HepG2 (cell line): ENCODE data around the gene SPDYE5. TPM values are rescaled to one million over a fixed set of nuclear protein-coding genes. Genes with fewer than 3 reads are reported as not detected.

Experiments
- ATAC-seq: fragments of 200-7000 bp; cut with Tn5 transposase; 3 replicates; pipeline ENCODE4 v1.9.1; 2020; ENCODE audit warnings: mild to moderate bottlenecking, moderate library complexity
- BruUV-seq: library from RNA; stranded (reverse); fragments of 400-500 nt; replicated peaks from 2 replicates; lab custom pipeline; 2021; lab: Mats Ljungman, UMichigan
- CTCF ChIA-PET: fragments of 300-600 bp; formaldehyde crosslinking; extraction: SDS; loops from one replicate; lab custom pipeline; 2021; ENCODE audit warnings: low total read pairs, inconsistent platforms, low intra/inter-chr PET ratio; lab: Yijun Ruan, JAX
- POLR2A ChIA-PET: fragments of 350-600 bp; sonication (Branson Sonifier 250); formaldehyde crosslinking; loops from one replicate; lab custom pipeline; 2020; ENCODE audit warnings: antibody characterized with exemption, inconsistent platforms; lab: Yijun Ruan, JAX
- DNase-seq: peaks from one replicate; pipeline ENCODE4 v3.0.0-alpha.2; 2015; ENCODE audit warnings: low spot score
- FAIRE-seq: peaks from 3 replicates; lab custom pipeline; 2011; peaks lifted over from hg19 to GRCh38; lab: Jason Lieb, UNC
- H2AFZ ChIP-seq: one replicate; pipeline ENCODE4 v1.6.1; 2011; ENCODE audit warnings: low read length, inconsistent platforms
- H3K27ac ChIP-seq: fragments of 300-600 bp; 3 replicates; pipeline ENCODE4 v1.8.0; 2011; ENCODE audit warnings: mixed run types, mild to moderate bottlenecking, mixed read lengths, low read length, inconsistent platforms; ENCODE audit not compliant: insufficient read depth; ENCODE audit errors: extremely low read length
- H3K27me3 ChIP-seq, 2 experiments: fragments of 200-600 bp in 1 of 2; 2 replicates in 1 of 2; 3 replicates in 1 of 2; pipeline versions ENCODE4 v1.6.0 to v1.8.0; 2011; ENCODE audit warnings: low read length in 2 of 2, mild to moderate bottlenecking in 2 of 2, moderate library complexity in 2 of 2, inconsistent platforms in 1 of 2; ENCODE audit not compliant: insufficient read depth in 2 of 2, control insufficient read depth in 1 of 2
- H3K36me3 ChIP-seq, 2 experiments: fragments of 200-600 bp in 1 of 2; replicated peaks in 1 of 2; 2 replicates in 1 of 2; 3 replicates in 1 of 2; pipeline versions ENCODE4 v1.5.1 to v1.8.0; 2011; ENCODE audit warnings: low read length in 2 of 2, inconsistent platforms in 1 of 2; ENCODE audit not compliant: insufficient read depth in 2 of 2, control insufficient read depth in 1 of 2
- H3K4me1 ChIP-seq: 2 replicates; pipeline ENCODE4 v1.5.1; 2012; ENCODE audit warnings: low read length, inconsistent platforms; ENCODE audit not compliant: insufficient read depth
- H3K4me2 ChIP-seq: 2 replicates; pipeline ENCODE4 v1.6.0; 2011; ENCODE audit warnings: low read depth, low read length, inconsistent platforms
- H3K4me3 ChIP-seq, 3 experiments: fragments of 200-600 bp in 1 of 3; sonication (generic), shearing (Covaris generic) in 1 of 3; replicated peaks in 1 of 3; 2 replicates each; pipeline ENCODE4 v1.5.1; 2011 to 2016; ENCODE audit warnings: low read length in 3 of 3, inconsistent platforms in 2 of 3, low read depth in 2 of 3, mild to moderate bottlenecking in 2 of 3, control low read depth in 1 of 3, mixed read lengths in 1 of 3; ENCODE audit not compliant: insufficient read depth in 1 of 3
- H3K79me2 ChIP-seq: one replicate; pipeline ENCODE4 v1.6.1; 2011; ENCODE audit warnings: low read length, inconsistent platforms; ENCODE audit not compliant: insufficient read depth
- H3K9ac ChIP-seq: 2 replicates; pipeline ENCODE4 v1.6.0; 2011; ENCODE audit warnings: mild to moderate bottlenecking, low read depth, low read length, inconsistent platforms; ENCODE audit not compliant: insufficient read depth
- H3K9me3 ChIP-seq: 2 replicates; pipeline ENCODE4 v1.5.1; 2012; ENCODE audit warnings: mild to moderate bottlenecking, low read length
- H4K20me1 ChIP-seq: 2 replicates; pipeline ENCODE4 v1.6.0; 2011; ENCODE audit warnings: inconsistent platforms, mild to moderate bottlenecking, low read length, moderate library complexity; ENCODE audit not compliant: insufficient read depth
- CC2D1A ChIP-seq: sonication (generic); formaldehyde crosslinking; IDR thresholded peaks from 2 replicates; pipeline ENCODE4 v1.8.1; 2023; ENCODE audit warnings: mild to moderate bottlenecking, missing genetic modification reagents
- HNF4G ChIP-seq, 2 experiments: sonication (generic) in 1 of 2; formaldehyde crosslinking in 1 of 2; IDR thresholded peaks; 2 replicates each; pipeline versions ENCODE4 v1.4.0 to v1.6.1; 2011 to 2020; ENCODE audit warnings: borderline replicate concordance in 2 of 2, low read depth in 2 of 2, mild to moderate bottlenecking in 2 of 2, low read length in 1 of 2, missing genetic modification reagents in 1 of 2, moderate library complexity in 1 of 2
- HOXA7 ChIP-seq: sonication (generic); formaldehyde crosslinking; IDR thresholded peaks from 2 replicates; pipeline ENCODE4 v1.8.1; 2022; ENCODE audit warnings: mild to moderate bottlenecking, missing genetic modification reagents, moderate library complexity
- MIER3 ChIP-seq: IDR thresholded peaks from 2 replicates; pipeline ENCODE4 v1.6.1; 2016; ENCODE audit warnings: missing compliant biosample characterization, borderline replicate concordance
- RCOR2 ChIP-seq: IDR thresholded peaks from 2 replicates; pipeline ENCODE4 v1.6.1; 2016; ENCODE audit warnings: missing biosample characterization, missing genetic modification reagents
- SATB2 ChIP-seq: sonication (generic); formaldehyde crosslinking; IDR thresholded peaks from 2 replicates; pipeline ENCODE4 v1.5.0; 2020; ENCODE audit warnings: missing genetic modification reagents
- SNAI1 ChIP-seq: sonication (generic); formaldehyde crosslinking; IDR thresholded peaks from 2 replicates; pipeline ENCODE4 v1.5.0; 2020; ENCODE audit warnings: mild to moderate bottlenecking, missing genetic modification reagents, borderline replicate concordance
- STAT5B ChIP-seq: sonication (generic); formaldehyde crosslinking; IDR thresholded peaks from 2 replicates; pipeline ENCODE4 v1.4.0; 2020; ENCODE audit warnings: missing genetic modification reagents
- ZNF746 ChIP-seq: sonication (generic); formaldehyde crosslinking; IDR thresholded peaks from 2 replicates; pipeline ENCODE4 v1.8.0; 2022; ENCODE audit warnings: mild to moderate bottlenecking, missing genetic modification reagents
- WGBS: methylation state at CpG from one replicate; pipeline ENCODE4 v1.1.6; 2017; ENCODE audit warnings: low lambda C conversion rate; 5-methylcytosine and 5-hydroxymethylcytosine counted together
- in situ Hi-C: cut with HindIII; loops from 2 replicates; pipeline ENCODE4 v1.10.0; 2017; ENCODE audit warnings: low pct_unique_long_range_greater_than_20kb; ENCODE audit not compliant: extremely low pct_ligation_motif_present
- intact Hi-C: fragments of 100-400 bp; cut with micrococcal nuclease; formaldehyde crosslinking; loops from one replicate; pipeline ENCODE4 v1.10.0; 2022; ENCODE audit not compliant: unreplicated experiment
- polyA plus RNA-seq, 8 experiments: library from polyadenylated mRNA; depleted of rRNA in 3 of 8; stranded (reverse) in 7 of 8; unstranded in 1 of 8; fragments of >200 nt; fragmentation: Illumina TruSeq in 4 of 8; extraction: Trizol in 4 of 8; gene quantifications; 2 replicates each; pipeline versions ENCODE4 v1.2.1 to v1.2.3, GENCODE V29; 2011 to 2016; ENCODE audit warnings: low read depth in 4 of 8, missing spikeins in 1 of 8, mixed read lengths in 1 of 8; ENCODE audit not compliant: insufficient read depth in 1 of 8
- total RNA-seq, 5 experiments: library from RNA; depleted of rRNA; stranded (reverse); fragments of >200 nt; fragmentation: Illumina TruSeq; extraction: Trizol; gene quantifications; 2 replicates each; pipeline ENCODE4 v1.2.3, GENCODE V29; 2016; ENCODE audit warnings: low read depth in 1 of 5
- TF ChIP-seq, protein P1 (sequence below): IDR thresholded peaks from 2 replicates; pipeline ENCODE4 v1.6.1; 2016; ENCODE audit warnings: mild to moderate bottlenecking, missing biosample characterization, missing genetic modification reagents
- TF ChIP-seq, protein P2 (sequence below): IDR thresholded peaks from 2 replicates; pipeline ENCODE4 v1.6.1; 2012; ENCODE audit warnings: low read depth, low read length, improper control_type of control experiment
- TF ChIP-seq, protein P3 (sequence below): sonication (generic); formaldehyde crosslinking; IDR thresholded peaks from 2 replicates; pipeline ENCODE4 v1.8.1; 2022; ENCODE audit warnings: mild to moderate bottlenecking, missing genetic modification reagents
- TF ChIP-seq, protein P4 (sequence below), 2 experiments: sonication (generic) in 1 of 2; formaldehyde crosslinking in 1 of 2; IDR thresholded peaks; 2 replicates each; pipeline versions ENCODE4 v1.6.1 to v1.9.0; 2014 to 2022; ENCODE audit warnings: antibody characterized with exemption in 1 of 2, borderline replicate concordance in 1 of 2, inconsistent platforms in 1 of 2, low read depth in 1 of 2, missing genetic modification reagents in 1 of 2

Gene SPDYE5
- total and polyA plus RNA-seq, 2 of the 13 experiments (the other 11 are each of a cell fraction or from before 2014, with no cell fraction given): not detected

DNA sequence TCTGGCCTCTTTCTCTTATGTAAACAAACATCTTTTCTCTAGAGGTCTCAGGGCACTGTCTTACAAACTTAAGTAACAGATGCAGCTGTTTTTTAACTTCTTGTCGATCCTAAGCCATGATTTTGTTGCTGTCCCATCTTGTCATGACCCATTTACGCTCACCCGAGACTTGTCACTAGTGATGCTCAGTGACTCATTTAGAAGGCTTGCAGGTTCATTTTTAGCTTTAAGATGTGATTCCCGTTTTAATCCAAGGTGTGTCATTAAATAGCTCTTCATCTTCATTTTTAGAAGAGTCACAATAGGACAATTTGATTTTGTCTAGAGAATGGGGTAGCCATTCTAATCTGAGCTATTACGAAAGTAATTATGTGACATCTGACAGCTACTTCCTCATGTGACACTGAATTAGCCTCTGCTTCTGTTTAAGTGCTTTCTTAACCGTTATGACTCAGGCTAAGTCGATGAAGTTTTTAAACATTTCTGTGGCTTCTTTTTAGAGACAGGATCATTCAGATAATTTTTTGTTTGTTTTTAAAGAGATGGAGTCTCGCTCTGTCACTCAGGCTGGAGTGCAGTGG is 42.7 kb downstream of the SPDYE5 start:
- TF ChIP-seq STAT5B (CRISPR knock-in tag) (no peak), CC2D1A (CRISPR knock-in tag) (no peak), HOXA7 (CRISPR knock-in tag) (no peak), SATB2 (CRISPR knock-in tag) (no peak), RCOR2 (CRISPR knock-in tag) (no peak), HNF4G (IDR thresholded peaks at IDR 0.05; ENCODE audit: borderline replicate concordance, low read depth, low read length) (no peak), HNF4G (CRISPR knock-in tag; IDR thresholded peaks at IDR 0.05; ENCODE audit: borderline replicate concordance, low read depth) (no peak), SNAI1 (CRISPR knock-in tag) (no peak), MIER3 (no peak), ZNF746 (CRISPR knock-in tag) (no peak)
- TF ChIP-seq, protein P1, sequence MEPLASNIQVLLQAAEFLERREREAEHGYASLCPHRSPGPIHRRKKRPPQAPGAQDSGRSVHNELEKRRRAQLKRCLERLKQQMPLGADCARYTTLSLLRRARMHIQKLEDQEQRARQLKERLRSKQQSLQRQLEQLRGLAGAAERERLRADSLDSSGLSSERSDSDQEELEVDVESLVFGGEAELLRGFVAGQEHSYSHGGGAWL (CRISPR knock-in tag): no peak
- TF ChIP-seq, protein P2, sequence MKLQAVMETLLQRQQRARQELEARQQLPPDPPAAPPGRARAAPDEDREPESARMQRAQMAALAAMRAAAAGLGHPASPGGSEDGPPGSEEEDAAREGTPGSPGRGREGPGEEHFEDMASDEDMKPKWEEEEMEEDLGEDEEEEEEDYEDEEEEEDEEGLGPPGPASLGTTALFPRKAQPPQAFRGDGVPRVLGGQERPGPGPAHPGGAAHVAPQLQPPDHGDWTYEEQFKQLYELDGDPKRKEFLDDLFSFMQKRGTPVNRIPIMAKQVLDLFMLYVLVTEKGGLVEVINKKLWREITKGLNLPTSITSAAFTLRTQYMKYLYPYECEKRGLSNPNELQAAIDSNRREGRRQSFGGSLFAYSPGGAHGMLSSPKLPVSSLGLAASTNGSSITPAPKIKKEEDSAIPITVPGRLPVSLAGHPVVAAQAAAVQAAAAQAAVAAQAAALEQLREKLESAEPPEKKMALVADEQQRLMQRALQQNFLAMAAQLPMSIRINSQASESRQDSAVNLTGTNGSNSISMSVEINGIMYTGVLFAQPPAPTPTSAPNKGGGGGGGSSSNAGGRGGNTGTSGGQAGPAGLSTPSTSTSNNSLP: no peak
- TF ChIP-seq, protein P3, sequence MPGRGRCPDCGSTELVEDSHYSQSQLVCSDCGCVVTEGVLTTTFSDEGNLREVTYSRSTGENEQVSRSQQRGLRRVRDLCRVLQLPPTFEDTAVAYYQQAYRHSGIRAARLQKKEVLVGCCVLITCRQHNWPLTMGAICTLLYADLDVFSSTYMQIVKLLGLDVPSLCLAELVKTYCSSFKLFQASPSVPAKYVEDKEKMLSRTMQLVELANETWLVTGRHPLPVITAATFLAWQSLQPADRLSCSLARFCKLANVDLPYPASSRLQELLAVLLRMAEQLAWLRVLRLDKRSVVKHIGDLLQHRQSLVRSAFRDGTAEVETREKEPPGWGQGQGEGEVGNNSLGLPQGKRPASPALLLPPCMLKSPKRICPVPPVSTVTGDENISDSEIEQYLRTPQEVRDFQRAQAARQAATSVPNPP (CRISPR knock-in tag): no peak
- TF ChIP-seq, protein P4, sequence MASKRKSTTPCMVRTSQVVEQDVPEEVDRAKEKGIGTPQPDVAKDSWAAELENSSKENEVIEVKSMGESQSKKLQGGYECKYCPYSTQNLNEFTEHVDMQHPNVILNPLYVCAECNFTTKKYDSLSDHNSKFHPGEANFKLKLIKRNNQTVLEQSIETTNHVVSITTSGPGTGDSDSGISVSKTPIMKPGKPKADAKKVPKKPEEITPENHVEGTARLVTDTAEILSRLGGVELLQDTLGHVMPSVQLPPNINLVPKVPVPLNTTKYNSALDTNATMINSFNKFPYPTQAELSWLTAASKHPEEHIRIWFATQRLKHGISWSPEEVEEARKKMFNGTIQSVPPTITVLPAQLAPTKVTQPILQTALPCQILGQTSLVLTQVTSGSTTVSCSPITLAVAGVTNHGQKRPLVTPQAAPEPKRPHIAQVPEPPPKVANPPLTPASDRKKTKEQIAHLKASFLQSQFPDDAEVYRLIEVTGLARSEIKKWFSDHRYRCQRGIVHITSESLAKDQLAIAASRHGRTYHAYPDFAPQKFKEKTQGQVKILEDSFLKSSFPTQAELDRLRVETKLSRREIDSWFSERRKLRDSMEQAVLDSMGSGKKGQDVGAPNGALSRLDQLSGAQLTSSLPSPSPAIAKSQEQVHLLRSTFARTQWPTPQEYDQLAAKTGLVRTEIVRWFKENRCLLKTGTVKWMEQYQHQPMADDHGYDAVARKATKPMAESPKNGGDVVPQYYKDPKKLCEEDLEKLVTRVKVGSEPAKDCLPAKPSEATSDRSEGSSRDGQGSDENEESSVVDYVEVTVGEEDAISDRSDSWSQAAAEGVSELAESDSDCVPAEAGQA (IDR thresholded peaks at IDR 0.05; ENCODE audit: low read depth): no peak
- TF ChIP-seq, protein P4 (CRISPR knock-in tag; IDR thresholded peaks at IDR 0.05; ENCODE audit: borderline replicate concordance): no peak
- TF ChIP-seq, all 625 proteins: peak for 0
- H3K27me3 ChIP-seq: no peaks in the 10 kb centered on the region
- H3K79me2 ChIP-seq: no peaks in the 10 kb centered on the region
- no peak overlapping the region for H3K27ac ChIP-seq
- CTCF ChIA-PET: no interaction called here
- no TSS peak for BruUV-seq
- H3K9ac ChIP-seq: no peak overlapping the region
- H3K4me1 ChIP-seq: peaks cover 11% of the 10 kb centered on the region
- DNase-seq (no peak), FAIRE-seq (no peak), ATAC-seq (no peak)
- no peaks in the 10 kb centered on the region for H4K20me1 ChIP-seq
- H3K36me3 ChIP-seq: no peaks in the 10 kb centered on the region; a peak in 3 of 5 replicates
- whole genome bisulfite sequencing: 46% methylated on average over 8 of the region's 8 CpGs
- intact Hi-C loops: no loop called here
- POLR2A ChIA-PET: no interaction called here
- H3K4me3 ChIP-seq: no peak overlapping the region
- H3K9me3 ChIP-seq: no peaks in the 10 kb centered on the region
- in situ Hi-C loops: no loop called here
- no peak overlapping the region for H2AFZ ChIP-seq
- no peak overlapping the region for H3K4me2 ChIP-seq
